ENCODE data around the gene PTPRT. TPM values are rescaled to one million over a fixed set of nuclear protein-coding genes. Genes with fewer than 3 reads are reported as not detected.

The PTPRT gene
- total RNA-seq, 4 donors from 2014 or later: 0.67 to 2.5 (median 1.0) TPM

GRCh38 chr20:42752620-42753019, 437.1 kb downstream of the PTPRT start:
- H3K9me3 ChIP-seq: no peaks in the 10 kb centered on the region
- no peaks in the 10 kb centered on the region for H3K27me3 ChIP-seq
- no peak for DNase-seq
- TF ChIP-seq CTCF (IDR thresholded peaks at IDR 0.05) (no peak), POLR2A (IDR thresholded peaks at IDR 0.05) (no peak)
- H3K4me1 ChIP-seq: no peaks in the 10 kb centered on the region
- no peak overlapping the region for H3K27ac ChIP-seq
- no peak overlapping the region for H3K4me3 ChIP-seq
- no peaks in the 10 kb centered on the region for H3K36me3 ChIP-seq

GRCh38 chr20:42749556-42749955, 440.1 kb downstream of the PTPRT start:
- no peak overlapping the region for H3K27ac ChIP-seq
- no peak for TF ChIP-seq POLR2A (IDR thresholded peaks at IDR 0.05)
- TF ChIP-seq CTCF (IDR thresholded peaks at IDR 0.05): no peak

GRCh38 chr20:42747765-42748411, 441.8 kb downstream of the PTPRT start:
- Histone ChIP-seq H3K4me1 (no peaks in the 10 kb centered on the region), H3K4me3 (no peak overlapping the region), H3K27me3 (no peaks in the 10 kb centered on the region), H3K27ac (no peak overlapping the region), H3K36me3 (no peaks in the 10 kb centered on the region), H3K9me3 (no peaks in the 10 kb centered on the region)
- no peak for DNase-seq
- TF ChIP-seq CTCF (IDR thresholded peaks at IDR 0.05): no peak
- no peak for TF ChIP-seq POLR2A (IDR thresholded peaks at IDR 0.05)

More at GRCh38 chr20:42749556-42749955, 440.1 kb downstream of the PTPRT start:
- H3K4me3 ChIP-seq: no peak overlapping the region
- DNase-seq: no peak
- H3K36me3 ChIP-seq: no peaks in the 10 kb centered on the region
- no peaks in the 10 kb centered on the region for H3K9me3 ChIP-seq
- H3K4me1 ChIP-seq: no peaks in the 10 kb centered on the region
- H3K27me3 ChIP-seq: no peaks in the 10 kb centered on the region

- Histone ChIP-seq H3K27ac (no peak overlapping the region), H3K4me1 (no peaks in the 10 kb centered on the region), H3K4me3 (no peak overlapping the region), H3K36me3 (no peaks in the 10 kb centered on the region), H3K27me3 (no peaks in the 10 kb centered on the region), H3K9me3 (no peaks in the 10 kb centered on the region)
- no peak for DNase-seq
- TF ChIP-seq CTCF (IDR thresholded peaks at IDR 0.05): no peak
- no peak for TF ChIP-seq POLR2A (IDR thresholded peaks at IDR 0.05)
Measured at GRCh38 chr20:42744756-42745465, 444.8 kb downstream of the PTPRT start.

- no peaks in the 10 kb centered on the region for H3K9me3 ChIP-seq
- H3K27me3 ChIP-seq: no peaks in the 10 kb centered on the region
- H3K4me3 ChIP-seq: no peak overlapping the region
- no peak for DNase-seq
- H3K4me1 ChIP-seq: no peaks in the 10 kb centered on the region
- TF ChIP-seq POLR2A (IDR thresholded peaks at IDR 0.05) (no peak), CTCF (IDR thresholded peaks at IDR 0.05) (no peak)
- no peaks in the 10 kb centered on the region for H3K36me3 ChIP-seq
- H3K27ac ChIP-seq: no peak overlapping the region
Measured at GRCh38 chr20:42742926-42743325, 446.8 kb downstream of the PTPRT start.

Data from Peyer's patch (tissue), 4 donors.